ENCODE measurements around the gene HMGN2. TPM values are rescaled to one million over a fixed set of nuclear protein-coding genes. Genes with fewer than 3 reads are reported as not detected.
A peak's percentile ranks its signal among the peaks of the same experiment; 100 is the strongest.

The HMGN2 gene
- total RNA-seq, 1 donor from 2014 or later, result 362 TPM

GRCh38 chr1:26452459-26453183 lies 19.6 kb upstream of the HMGN2 start:
- H3K27me3 ChIP-seq (ENCODE audit: control insufficient read depth in 3 of 3, insufficient read depth in 3 of 3, low read length in 3 of 3), result no peaks in the 10 kb centered on the region
- H3K36me3 ChIP-seq (ENCODE audit: control insufficient read depth in 3 of 3, insufficient read depth in 3 of 3, low read length in 3 of 3), result peaks cover 12 to 43% (median 20%) of the 10 kb centered on the region in 3 donors

GRCh38 chr1:26459148-26459547 lies 13.1 kb upstream of the HMGN2 start:
- H3K4me1 ChIP-seq (ENCODE audit: control insufficient read depth in 3 of 3, insufficient read depth in 3 of 3, low read length in 3 of 3), result peaks cover 4 to 9% (median 7%) of the 10 kb centered on the region in 3 donors
- no peaks in the 10 kb centered on the region for H3K27me3 ChIP-seq (ENCODE audit: control insufficient read depth in 3 of 3, insufficient read depth in 3 of 3, low read length in 3 of 3)
- H3K9me3 ChIP-seq (ENCODE audit: control insufficient read depth in 3 of 3, low read length in 3 of 3), result no peaks in the 10 kb centered on the region
- H3K27ac ChIP-seq (ENCODE audit: low read depth, low read length), result peak overlapping the region; percentile 26
- H3K4me3 ChIP-seq (ENCODE audit: low read length in 3 of 3), result no peak overlapping the region
- no peak overlapping the region for H3K9ac ChIP-seq (ENCODE audit: low read depth in 1 of 3, low read length in 3 of 3)
- peaks cover 5 to 38% (median 25%) of the 10 kb centered on the region in 3 donors for H3K36me3 ChIP-seq (ENCODE audit: control insufficient read depth in 3 of 3, insufficient read depth in 3 of 3, low read length in 3 of 3)

More at GRCh38 chr1:26452459-26453183, 19.6 kb upstream of the HMGN2 start:
- Histone ChIP-seq H3K4me1 (ENCODE audit: control insufficient read depth in 3 of 3, insufficient read depth in 3 of 3, low read length in 3 of 3) (no peaks in the 10 kb centered on the region), H3K9me3 (ENCODE audit: control insufficient read depth in 3 of 3, low read length in 3 of 3) (no peaks in the 10 kb centered on the region), H3K4me3 (ENCODE audit: low read length in 3 of 3) (no peak overlapping the region), H3K27ac (ENCODE audit: low read depth, low read length) (no peak overlapping the region), H3K9ac (ENCODE audit: low read depth in 1 of 3, low read length in 3 of 3) (no peak overlapping the region)

GRCh38 chr1:26459573-26460031 lies 12.6 kb upstream of the HMGN2 start:
- peaks cover 4 to 9% (median 7%) of the 10 kb centered on the region in 3 donors for H3K4me1 ChIP-seq (ENCODE audit: control insufficient read depth in 3 of 3, insufficient read depth in 3 of 3, low read length in 3 of 3)
- no peak overlapping the region for H3K9ac ChIP-seq (ENCODE audit: low read depth in 1 of 3, low read length in 3 of 3)
- peaks cover 7 to 39% (median 29%) of the 10 kb centered on the region in 3 donors for H3K36me3 ChIP-seq (ENCODE audit: control insufficient read depth in 3 of 3, insufficient read depth in 3 of 3, low read length in 3 of 3)
- no peaks in the 10 kb centered on the region for H3K9me3 ChIP-seq (ENCODE audit: control insufficient read depth in 3 of 3, low read length in 3 of 3)
- no peaks in the 10 kb centered on the region for H3K27me3 ChIP-seq (ENCODE audit: control insufficient read depth in 3 of 3, insufficient read depth in 3 of 3, low read length in 3 of 3)
- peak overlapping the region; percentile 26 for H3K27ac ChIP-seq (ENCODE audit: low read depth, low read length)
- H3K4me3 ChIP-seq (ENCODE audit: low read length in 3 of 3), result no peak overlapping the region

GRCh38 chr1:26468911-26469310 lies 3.3 kb upstream of the HMGN2 start:
- Histone ChIP-seq H3K4me3 (ENCODE audit: low read length in 3 of 3) (no peak overlapping the region), H3K36me3 (ENCODE audit: control insufficient read depth in 3 of 3, insufficient read depth in 3 of 3, low read length in 3 of 3) (peaks cover 29 to 47% (median 43%) of the 10 kb centered on the region in 3 donors), H3K9me3 (ENCODE audit: control insufficient read depth in 3 of 3, low read length in 3 of 3) (no peaks in the 10 kb centered on the region), H3K27me3 (ENCODE audit: control insufficient read depth in 3 of 3, insufficient read depth in 3 of 3, low read length in 3 of 3) (no peaks in the 10 kb centered on the region), H3K27ac (ENCODE audit: low read depth, low read length) (no peak overlapping the region), H3K4me1 (ENCODE audit: control insufficient read depth in 3 of 3, insufficient read depth in 3 of 3, low read length in 3 of 3) (peaks cover 21 to 36% (median 26%) of the 10 kb centered on the region in 3 donors), H3K9ac (ENCODE audit: low read depth in 1 of 3, low read length in 3 of 3) (no peak overlapping the region)

GRCh38 chr1:26469558-26469957 lies 2.7 kb upstream of the HMGN2 start:
- H3K4me1 ChIP-seq (ENCODE audit: control insufficient read depth in 3 of 3, insufficient read depth in 3 of 3, low read length in 3 of 3), result peaks cover 23 to 39% (median 27%) of the 10 kb centered on the region in 3 donors
- H3K9ac ChIP-seq (ENCODE audit: low read depth in 1 of 3, low read length in 3 of 3), result no peak overlapping the region
- H3K4me3 ChIP-seq (ENCODE audit: low read length in 3 of 3), result no peak overlapping the region
- no peak overlapping the region for H3K27ac ChIP-seq (ENCODE audit: low read depth, low read length)
- H3K36me3 ChIP-seq (ENCODE audit: control insufficient read depth in 3 of 3, insufficient read depth in 3 of 3, low read length in 3 of 3), result peaks cover 30 to 49% (median 47%) of the 10 kb centered on the region in 3 donors
- H3K9me3 ChIP-seq (ENCODE audit: control insufficient read depth in 3 of 3, low read length in 3 of 3), result no peaks in the 10 kb centered on the region
- H3K27me3 ChIP-seq (ENCODE audit: control insufficient read depth in 3 of 3, insufficient read depth in 3 of 3, low read length in 3 of 3), result no peaks in the 10 kb centered on the region

- Histone ChIP-seq H3K27ac (ENCODE audit: low read depth, low read length) (no peak overlapping the region), H3K9me3 (ENCODE audit: control insufficient read depth in 3 of 3, low read length in 3 of 3) (no peaks in the 10 kb centered on the region), H3K36me3 (ENCODE audit: control insufficient read depth in 3 of 3, insufficient read depth in 3 of 3, low read length in 3 of 3) (peaks cover 24 to 42% (median 39%) of the 10 kb centered on the region in 3 donors), H3K27me3 (ENCODE audit: control insufficient read depth in 3 of 3, insufficient read depth in 3 of 3, low read length in 3 of 3) (no peaks in the 10 kb centered on the region), H3K4me1 (ENCODE audit: control insufficient read depth in 3 of 3, insufficient read depth in 3 of 3, low read length in 3 of 3) (peaks cover 23 to 39% (median 27%) of the 10 kb centered on the region in 3 donors), H3K9ac (ENCODE audit: low read depth in 1 of 3, low read length in 3 of 3) (peak overlapping the region in 1 of 3 donors; percentile 79), H3K4me3 (ENCODE audit: low read length in 3 of 3) (peak overlapping the region; percentile 76 to 82 (median 80))
These were observed 1.3 kb upstream of the HMGN2 start for GRCh38 chr1:26470878-26471497.

GRCh38 chr1:26471498-26472319 lies 531 bp upstream of the HMGN2 start:
- Histone ChIP-seq H3K36me3 (ENCODE audit: control insufficient read depth in 3 of 3, insufficient read depth in 3 of 3, low read length in 3 of 3) (peaks cover 22 to 42% (median 39%) of the 10 kb centered on the region in 3 donors), H3K4me3 (ENCODE audit: low read length in 3 of 3) (peak overlapping the region; percentile 76 to 82 (median 80)), H3K4me1 (ENCODE audit: control insufficient read depth in 3 of 3, insufficient read depth in 3 of 3, low read length in 3 of 3) (peaks cover 23 to 39% (median 27%) of the 10 kb centered on the region in 3 donors), H3K9me3 (ENCODE audit: control insufficient read depth in 3 of 3, low read length in 3 of 3) (no peaks in the 10 kb centered on the region), H3K9ac (ENCODE audit: low read depth in 1 of 3, low read length in 3 of 3) (peak overlapping the region; percentile 45 to 79 (median 65)), H3K27ac (ENCODE audit: low read depth, low read length) (peak overlapping the region; percentile 99), H3K27me3 (ENCODE audit: control insufficient read depth in 3 of 3, insufficient read depth in 3 of 3, low read length in 3 of 3) (no peaks in the 10 kb centered on the region)

GRCh38 chr1:26472901-26473845 lies 933 bp downstream of the HMGN2 start:
- Histone ChIP-seq H3K36me3 (ENCODE audit: control insufficient read depth in 3 of 3, insufficient read depth in 3 of 3, low read length in 3 of 3) (peaks cover 18 to 36% (median 33%) of the 10 kb centered on the region in 3 donors), H3K27ac (ENCODE audit: low read depth, low read length) (peak overlapping the region; percentile 99), H3K4me1 (ENCODE audit: control insufficient read depth in 3 of 3, insufficient read depth in 3 of 3, low read length in 3 of 3) (peaks cover 23 to 39% (median 27%) of the 10 kb centered on the region in 3 donors), H3K27me3 (ENCODE audit: control insufficient read depth in 3 of 3, insufficient read depth in 3 of 3, low read length in 3 of 3) (no peaks in the 10 kb centered on the region), H3K4me3 (ENCODE audit: low read length in 3 of 3) (peak overlapping the region; percentile 68 to 74 (median 68)), H3K9ac (ENCODE audit: low read depth in 1 of 3, low read length in 3 of 3) (peak overlapping the region; percentile 48 to 96 (median 55)), H3K9me3 (ENCODE audit: control insufficient read depth in 3 of 3, low read length in 3 of 3) (no peaks in the 10 kb centered on the region)

- Histone ChIP-seq H3K36me3 (ENCODE audit: control insufficient read depth in 3 of 3, insufficient read depth in 3 of 3, low read length in 3 of 3) (peaks cover 19 to 38% (median 32%) of the 10 kb centered on the region in 3 donors), H3K9me3 (ENCODE audit: control insufficient read depth in 3 of 3, low read length in 3 of 3) (no peaks in the 10 kb centered on the region), H3K27ac (ENCODE audit: low read depth, low read length) (no peak overlapping the region), H3K9ac (ENCODE audit: low read depth in 1 of 3, low read length in 3 of 3) (no peak overlapping the region), H3K4me3 (ENCODE audit: low read length in 3 of 3) (no peak overlapping the region), H3K4me1 (ENCODE audit: control insufficient read depth in 3 of 3, insufficient read depth in 3 of 3, low read length in 3 of 3) (peaks cover 23 to 28% (median 27%) of the 10 kb centered on the region in 3 donors), H3K27me3 (ENCODE audit: control insufficient read depth in 3 of 3, insufficient read depth in 3 of 3, low read length in 3 of 3) (no peaks in the 10 kb centered on the region)
These were observed 2.6 kb downstream of the HMGN2 start for GRCh38 chr1:26474818-26475217.
